AG04449 (cell line): ENCODE results near the gene KNOP1.

Source experiments
- CTCF ChIA-PET: fragments of 350-600 bp; formaldehyde crosslinking; extraction: SDS; loops from one replicate; lab custom pipeline; 2021; ENCODE audit warnings: antibody characterized with exemption; lab: Yijun Ruan, JAX
- POLR2A ChIA-PET: fragments of 400-600, 350-600 bp; formaldehyde crosslinking; extraction: SDS; loops from one replicate; lab custom pipeline; 2020; ENCODE audit warnings: antibody characterized with exemption, inconsistent platforms; lab: Yijun Ruan, JAX
- DNase-seq: peaks from one replicate; pipeline ENCODE4 v3.0.0-alpha.2; 2010; ENCODE audit warnings: low read depth, low spot score
- H3K4me3 ChIP-seq: 2 replicates; pipeline ENCODE4 v1.5.1; 2011; ENCODE audit warnings: low read depth, mild to moderate bottlenecking, control low read depth, low read length
- CTCF ChIP-seq: IDR thresholded peaks from one replicate; pipeline ENCODE4 v1.5.1; 2011; ENCODE audit warnings: mild to moderate bottlenecking, moderate library complexity, low read length, control low read depth, inconsistent platforms; ENCODE audit not compliant: insufficient read depth; ENCODE audit errors: missing control alignments

Gene KNOP1

DNA sequence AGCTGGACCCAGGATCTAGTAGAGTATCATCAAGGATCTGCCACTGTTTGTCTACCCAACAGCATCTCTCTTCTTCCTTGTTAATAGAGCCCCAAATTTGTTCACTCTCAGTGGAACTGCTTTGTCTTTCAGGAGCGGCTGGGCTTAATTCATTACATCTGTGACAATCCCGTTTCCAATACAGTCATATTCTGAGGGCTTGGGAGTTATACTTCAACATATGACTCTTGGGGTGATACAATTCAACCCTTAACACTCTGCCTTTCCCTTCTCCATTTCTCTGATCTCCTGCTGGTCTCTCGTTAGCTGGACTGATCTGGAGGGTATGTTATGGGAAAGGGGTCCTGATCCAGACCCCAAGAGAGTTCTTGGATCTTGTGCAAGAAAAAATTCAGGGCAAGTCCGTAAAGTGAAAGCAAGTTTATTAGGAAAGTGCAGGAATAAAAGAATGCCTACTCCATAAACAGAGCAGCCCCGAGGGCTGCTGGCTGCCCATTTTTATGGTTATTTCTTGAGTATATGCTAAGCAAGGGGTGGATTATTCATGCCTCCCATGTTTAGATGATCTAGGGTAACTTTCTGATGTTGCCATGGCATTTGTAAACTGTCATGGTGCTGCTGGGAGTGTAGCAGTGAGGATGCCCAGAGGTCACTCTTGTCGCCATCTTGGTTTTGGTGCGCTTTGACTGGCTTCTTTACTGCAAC, 42.5 kb upstream of the KNOP1 start:
- POLR2A ChIA-PET, result no interaction called here

GRCh38 chr16:19757762-19758595, 40.0 kb upstream of the KNOP1 start:
- CTCF ChIA-PET, result no interaction called here
- POLR2A ChIA-PET, result no interaction called here
- no peak overlapping the region for H3K4me3 ChIP-seq
- no peak for DNase-seq
- TF ChIP-seq CTCF, result no peak

More for the DNA sequence above, 42.5 kb upstream of the KNOP1 start:
- no peak for TF ChIP-seq CTCF
- CTCF ChIA-PET, result no interaction called here
- no peak overlapping the region for H3K4me3 ChIP-seq
- no peak for DNase-seq

DNA sequence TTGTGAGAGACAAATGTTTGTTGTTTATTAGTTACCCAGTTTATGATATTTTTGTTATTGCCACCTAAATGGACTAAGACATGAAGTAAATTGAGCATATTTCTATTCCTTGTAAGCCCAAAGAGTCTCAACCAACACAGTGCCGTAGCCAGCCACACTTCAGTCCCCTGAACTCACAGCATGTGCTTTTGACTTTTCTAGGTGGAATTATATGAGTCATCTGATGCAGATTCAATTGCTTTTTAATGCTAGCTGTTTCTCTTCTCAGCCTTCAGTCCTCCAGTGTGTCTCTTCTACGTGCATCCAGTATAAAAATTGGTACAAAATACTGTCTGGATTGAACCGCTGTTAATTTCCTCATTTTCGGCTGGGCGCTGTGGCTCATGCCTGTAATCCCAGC, 39.0 kb upstream of the KNOP1 start:
- CTCF ChIA-PET, result no interaction called here
- POLR2A ChIA-PET, result no interaction called here
- DNase-seq, result no peak
- TF ChIP-seq CTCF, result no peak
- no peak overlapping the region for H3K4me3 ChIP-seq

DNA sequence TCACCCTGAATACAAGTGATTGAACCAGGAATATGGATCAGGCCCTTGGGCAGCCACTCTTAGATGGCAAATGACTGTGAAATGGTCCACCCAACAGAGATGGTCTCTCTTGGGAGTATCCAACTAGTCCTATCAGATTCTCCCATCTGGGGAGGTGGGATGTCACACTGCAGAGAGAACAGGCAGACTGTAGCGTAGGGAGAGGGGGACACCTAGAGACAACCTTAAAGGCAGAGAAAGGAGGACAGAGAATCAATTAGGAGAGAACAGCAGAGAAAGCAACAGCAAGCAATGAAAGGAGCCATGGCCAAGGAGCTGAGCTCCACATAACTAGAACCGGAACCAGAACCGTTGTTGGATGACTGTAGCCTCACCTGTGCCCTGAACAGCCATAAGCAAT, 37.2 kb upstream of the KNOP1 start:
- DNase-seq, result no peak
- CTCF ChIA-PET, result no interaction called here
- no peak overlapping the region for H3K4me3 ChIP-seq
- TF ChIP-seq CTCF, result no peak
- POLR2A ChIA-PET, result no interaction called here

- ChIA-PET POLR2A (no interaction called here), CTCF (interaction anchor here (0.8 kb wide), 1 partner anchor 132 kb away, joined by 3 read pairs; no protein-coding TSS in a partner anchor)
- no peak for TF ChIP-seq CTCF
- no peak overlapping the region for H3K4me3 ChIP-seq
- DNase-seq, result no peak
These were observed 36.6 kb upstream of the KNOP1 start for GRCh38 chr16:19754644-19755036.
